Gastroesophageal sphincter (tissue), 3 donors: ENCODE results near the gene HBQ1.
"Not testable (repeated sequence)": the region's sequence is repeated elsewhere in the genome, so short reads cannot be mapped to it uniquely, and the experiment has no call there.

Experiments
- CTCF ChIP-seq, 4 experiments: fragments of 200-600 bp in 2 of 4; fragments of 450-650 bp in 2 of 4; sonication (generic) in 1 of 4; IDR thresholded peaks; one replicate each; pipeline ENCODE4 v1.5.1; 2017 to 2019; ENCODE audit warnings: antibody characterized with exemption in 4 of 4, mild to moderate bottlenecking in 2 of 4, moderate library complexity in 2 of 4
- POLR2A ChIP-seq, 2 donors: fragments of 450-650 bp; IDR thresholded peaks; one replicate each; pipeline ENCODE4 v1.6.1; 2017; ENCODE audit warnings: antibody characterized with exemption in 2 of 2, mild to moderate bottlenecking in 2 of 2, moderate library complexity in 1 of 2
- POLR2AphosphoS5 ChIP-seq: sonication (generic); formaldehyde crosslinking; IDR thresholded peaks from one replicate; pipeline ENCODE4 v1.6.1; 2017; ENCODE audit warnings: antibody characterized with exemption

GRCh38 chr16:163139-163538 is 17.1 kb upstream of the HBQ1 start:
- TF ChIP-seq CTCF (IDR thresholded peaks at IDR 0.05); POLR2A (IDR thresholded peaks at IDR 0.05); POLR2AphosphoS5: not testable (repeated sequence)
